ENCODE results near the gene TRIM63. TPM values are rescaled to one million over a fixed set of nuclear protein-coding genes. Genes with fewer than 3 reads are reported as not detected.
A peak's percentile ranks its signal among the peaks of the same experiment; 100 is the strongest.

TRIM63 gene
- total and polyA plus RNA-seq, 7 donors, result 74.2 to 2,937 (median 541) TPM

DNA sequence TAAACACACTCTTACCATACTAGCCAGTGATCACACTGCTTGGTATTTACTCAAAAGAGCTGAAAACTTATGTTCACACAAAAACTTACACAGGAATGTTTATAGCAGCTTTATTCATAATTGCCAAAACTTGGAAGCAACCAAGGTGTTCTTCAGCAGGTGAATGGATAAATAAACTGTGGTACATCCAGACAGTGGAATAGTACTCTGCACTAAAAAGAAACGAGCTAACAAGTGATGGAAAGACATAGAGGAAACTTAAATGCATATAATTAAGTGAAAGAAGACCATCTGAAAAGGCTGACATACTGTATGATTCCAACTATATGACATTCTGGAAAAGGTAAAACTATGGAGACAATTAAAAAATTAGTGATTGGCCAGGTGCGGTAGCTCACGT, 23.5 kb upstream of the TRIM63 start:
- 85 to 87% (median 87%) methylated on average over 3 of the region's 3 CpGs for WGBS, 3 donors
- intact Hi-C loops (cut with DNase I), result loop anchor here in 1 of 2 donors (5.0 kb wide), 1 partner anchor 54 kb away; no protein-coding TSS in a partner anchor

GRCh38 chr1:26089125-26089524, 21.7 kb upstream of the TRIM63 start:
- H3K27me3 ChIP-seq (ENCODE audit: insufficient read depth in 3 of 3, low read length in 2 of 3), result no peaks in the 10 kb centered on the region
- H3K4me1 ChIP-seq, result peaks cover 30% of the 10 kb centered on the region
- no peak for TF ChIP-seq CTCF (IDR thresholded peaks at IDR 0.05)
- intact Hi-C loops (cut with DNase I), result no loop called here
- no peaks in the 10 kb centered on the region for H3K36me3 ChIP-seq (ENCODE audit: insufficient read depth in 1 of 2, low read depth in 1 of 2)
- no peak overlapping the region for H3K27ac ChIP-seq
- ATAC-seq (no peak), DNase-seq (no peak)
- no peaks in the 10 kb centered on the region for H3K9me3 ChIP-seq
- WGBS, 3 donors, result 93 to 96% (median 96%) methylated on average over 3 of the region's 3 CpGs
- H3K4me3 ChIP-seq, result no peak overlapping the region

More for the DNA sequence above, 23.5 kb upstream of the TRIM63 start:
- Histone ChIP-seq H3K27me3 (ENCODE audit: insufficient read depth in 3 of 3, low read length in 2 of 3) (no peaks in the 10 kb centered on the region), H3K4me3 (no peak overlapping the region), H3K4me1 (peaks cover 29% of the 10 kb centered on the region), H3K9me3 (no peaks in the 10 kb centered on the region), H3K36me3 (ENCODE audit: insufficient read depth in 1 of 2, low read depth in 1 of 2) (no peaks in the 10 kb centered on the region), H3K27ac (no peak overlapping the region)
- TF ChIP-seq CTCF (IDR thresholded peaks at IDR 0.05), result no peak
- DNase-seq (no peak), ATAC-seq (no peak)

- no peak for DNase-seq
- H3K4me3 ChIP-seq, result no peak overlapping the region
- no peaks in the 10 kb centered on the region for H3K27me3 ChIP-seq (ENCODE audit: insufficient read depth in 3 of 3, low read length in 2 of 3)
- H3K4me1 ChIP-seq, result peaks cover 54% of the 10 kb centered on the region
- intact Hi-C loops (cut with DNase I), result no loop called here
- peak overlapping the region; percentile 91 for H3K27ac ChIP-seq
- H3K9me3 ChIP-seq, result no peaks in the 10 kb centered on the region
- no peak for ATAC-seq
- H3K36me3 ChIP-seq (ENCODE audit: insufficient read depth in 1 of 2, low read depth in 1 of 2), result no peaks in the 10 kb centered on the region
- WGBS, 3 donors, result 83 to 94% (median 85%) methylated on average over 2 of the region's 2 CpGs
- no peak for TF ChIP-seq CTCF (IDR thresholded peaks at IDR 0.05)
Observed at GRCh38 chr1:26084844-26085243, 17.4 kb upstream of the TRIM63 start.

- 18 to 24% (median 21%) methylated on average over 2 of the region's 2 CpGs for WGBS, 3 donors
- peak overlapping the region; percentile 91 for H3K27ac ChIP-seq
- intact Hi-C loops (cut with DNase I), result no loop called here
Observed at GRCh38 chr1:26084091-26084561, 16.7 kb upstream of the TRIM63 start.

More at GRCh38 chr1:26084091-26084561, 16.7 kb upstream of the TRIM63 start:
- Histone ChIP-seq H3K9me3 (no peaks in the 10 kb centered on the region), H3K4me3 (no peak overlapping the region), H3K4me1 (peaks cover 61% of the 10 kb centered on the region), H3K36me3 (ENCODE audit: insufficient read depth in 1 of 2, low read depth in 1 of 2) (no peaks in the 10 kb centered on the region), H3K27me3 (ENCODE audit: insufficient read depth in 3 of 3, low read length in 2 of 3) (no peaks in the 10 kb centered on the region)
- no peak for TF ChIP-seq CTCF (IDR thresholded peaks at IDR 0.05)
- DNase-seq (peak; percentile 19 to 78), ATAC-seq (peak; percentile 48 to 64 (median 59))

All from psoas muscle (tissue), 8 donors.